GM23338 (cell line): ENCODE measurements around the gene CHGA. TPM values are rescaled to one million over a fixed set of nuclear protein-coding genes. Genes with fewer than 3 reads are reported as not detected.

Experiments
- ATAC-seq: fragments of 200-7000 bp; cut with Tn5 transposase; 3 replicates; pipeline ENCODE4 v1.9.1; 2020
- DNase-seq: peaks from one replicate; pipeline ENCODE4 v3.0.0-alpha.2; 2015; ENCODE audit warnings: low spot score
- H2AFZ ChIP-seq: fragments of 200-600 bp; sonication (generic); 2 replicates; pipeline ENCODE4 v1.8.0; 2016; ENCODE audit warnings: antibody characterized with exemption, mild to moderate bottlenecking, moderate library complexity
- H3F3A ChIP-seq: fragments of 200-600 bp; sonication (generic); replicated peaks from 2 replicates; pipeline ENCODE4 v1.8.0; 2017; ENCODE audit warnings: antibody characterized with exemption, mixed run types, low read depth
- H3K27ac ChIP-seq: fragments of 200-600 bp; sonication (generic); 2 replicates; pipeline ENCODE4 v1.6.1; 2016; ENCODE audit warnings: low read depth
- H3K27me3 ChIP-seq: fragments of 200-600 bp; sonication (generic); 2 replicates; pipeline ENCODE4 v1.8.0; 2016; ENCODE audit warnings: mild to moderate bottlenecking, mixed run types, moderate library complexity; ENCODE audit not compliant: insufficient read depth
- H3K36me3 ChIP-seq: fragments of 200-600 bp; sonication (generic); 2 replicates; pipeline ENCODE4 v1.8.0; 2016; ENCODE audit warnings: mild to moderate bottlenecking; ENCODE audit not compliant: insufficient read depth
- H3K4me1 ChIP-seq: fragments of 200-600 bp; sonication (generic); 2 replicates; pipeline ENCODE4 v1.8.0; 2016; ENCODE audit warnings: mild to moderate bottlenecking, moderate library complexity; ENCODE audit not compliant: insufficient read depth
- H3K4me2 ChIP-seq: fragments of 200-600 bp; sonication (generic); 2 replicates; pipeline ENCODE4 v1.7.1; 2017; ENCODE audit warnings: mixed run types
- H3K4me3 ChIP-seq: fragments of 200-600 bp; sonication (generic); 2 replicates; pipeline ENCODE4 v1.6.1; 2016; ENCODE audit warnings: mixed run types
- H3K79me2 ChIP-seq: fragments of 200-600 bp; sonication (generic); replicated peaks from 2 replicates; pipeline ENCODE4 v1.8.0; 2017; ENCODE audit warnings: mild to moderate bottlenecking; ENCODE audit not compliant: insufficient read depth
- H3K9me2 ChIP-seq: fragments of 200-600 bp; sonication (generic); 2 replicates; pipeline ENCODE4 v1.8.0; 2017; ENCODE audit not compliant: insufficient read depth
- H4K20me1 ChIP-seq: fragments of 200-600 bp; sonication (generic); replicated peaks from 2 replicates; pipeline ENCODE4 v1.8.0; 2017; ENCODE audit warnings: mild to moderate bottlenecking; ENCODE audit not compliant: insufficient read depth
- H3K27ac Mint-ChIP-seq: 2 replicates; pipeline ENCODE4 v1.8.0; 2020; ENCODE audit warnings: inconsistent platforms, mild to moderate bottlenecking, moderate library complexity, mixed read lengths
- H3K27me3 Mint-ChIP-seq: 3 replicates; pipeline ENCODE4 v1.8.0; 2022; ENCODE audit warnings: low read depth, mild to moderate bottlenecking, moderate library complexity, mixed read lengths, inconsistent platforms; ENCODE audit not compliant: insufficient read depth, poor library complexity
- H3K36me3 Mint-ChIP-seq: 3 replicates; pipeline ENCODE4 v1.8.0; 2021; ENCODE audit warnings: low read depth, mild to moderate bottlenecking, inconsistent platforms, moderate library complexity, mixed read lengths
- H3K4me1 Mint-ChIP-seq: 3 replicates; pipeline ENCODE4 v1.8.0; 2020; ENCODE audit warnings: mild to moderate bottlenecking, inconsistent platforms, mixed read lengths
- H3K4me3 Mint-ChIP-seq: 3 replicates; pipeline ENCODE4 v1.8.0; 2021; ENCODE audit warnings: moderate library complexity, mild to moderate bottlenecking, inconsistent platforms, mixed read lengths
- H3K9me3 Mint-ChIP-seq: 3 replicates; pipeline ENCODE4 v1.8.0; 2020; ENCODE audit warnings: moderate library complexity, mild to moderate bottlenecking, inconsistent platforms, mixed read lengths
- CREB1 ChIP-seq: fragments of 250-450 bp; sonication (Bioruptor Pico); IDR thresholded peaks from 2 replicates; pipeline ENCODE4 v1.5.0; 2020; ENCODE audit warnings: low read depth, mild to moderate bottlenecking, moderate library complexity
- ETS1 ChIP-seq: IDR thresholded peaks from 2 replicates; pipeline ENCODE4 v1.6.1; 2016; ENCODE audit warnings: antibody characterized with exemption
- EZH2 ChIP-seq: fragments of 200-600 bp; sonication (generic); IDR thresholded peaks from one replicate; pipeline ENCODE4 v1.8.0; 2017; ENCODE audit warnings: antibody characterized with exemption, mild to moderate bottlenecking, low read depth; ENCODE audit not compliant: unreplicated experiment
- EZH2phosphoT487 ChIP-seq: fragments of 200-600 bp; sonication (generic); IDR thresholded peaks from one replicate; pipeline ENCODE4 v1.8.1; 2018; ENCODE audit warnings: antibody characterized with exemption; ENCODE audit not compliant: unreplicated experiment
- JUNB ChIP-seq: IDR thresholded peaks from one replicate; pipeline ENCODE4 v1.6.1; 2016; ENCODE audit warnings: antibody characterized with exemption; ENCODE audit not compliant: unreplicated experiment
- NANOG ChIP-seq: IDR thresholded peaks from 2 replicates; pipeline ENCODE4 v1.6.1; 2016; ENCODE audit warnings: antibody characterized with exemption, borderline replicate concordance
- REST ChIP-seq: IDR thresholded peaks from one replicate; pipeline ENCODE4 v1.6.1; 2018; ENCODE audit warnings: antibody characterized with exemption; ENCODE audit not compliant: unreplicated experiment
- STAT1 ChIP-seq: IDR thresholded peaks from one replicate; pipeline ENCODE4 v1.6.1; 2016; ENCODE audit warnings: antibody characterized with exemption; ENCODE audit not compliant: unreplicated experiment
- ZNF331 ChIP-seq: fragments of 250-450 bp; sonication (Bioruptor Pico); IDR thresholded peaks from 2 replicates; pipeline ENCODE4 v1.5.0; 2020; ENCODE audit warnings: low read depth, mild to moderate bottlenecking, moderate library complexity
- polyA plus RNA-seq: library from polyadenylated mRNA; unstranded; fragments of >200 nt; fragmentation: Nextera tagmentation; extraction: Ambion mirVana; gene quantifications from 2 replicates; pipeline ENCODE4 v1.2.1, GENCODE V29; 2016
- total RNA-seq: library from RNA; depleted of rRNA; stranded (reverse); fragments of >200 nt; shearing (Covaris generic); gene quantifications from 2 replicates; pipeline ENCODE4 v1.2.3, GENCODE V29; 2014

The CHGA gene
- total and polyA plus RNA-seq, 2 experiments from 2014 or later = 13.9 to 19.6 TPM

DNA sequence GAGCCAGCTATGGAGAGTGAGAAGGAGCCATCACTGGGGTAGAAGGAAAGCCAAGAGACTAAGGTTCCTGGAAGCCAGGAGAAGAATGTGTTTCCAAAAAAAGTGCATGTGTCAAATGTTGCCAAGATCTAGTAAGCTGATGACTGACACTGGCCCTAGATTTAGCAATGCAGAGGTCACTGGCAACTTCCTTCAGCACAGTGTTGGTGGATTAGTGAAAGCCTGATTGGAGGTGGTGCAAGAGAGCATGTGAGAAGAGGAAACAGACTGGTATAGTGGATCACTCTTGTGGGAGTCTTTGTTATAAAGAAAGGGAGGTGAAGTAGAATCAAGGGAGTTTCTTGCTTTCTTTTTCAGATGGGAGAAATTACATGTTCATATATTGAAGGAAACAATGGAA is 34.1 kb upstream of the CHGA start (continued):
- TF ChIP-seq REST (no peak), EZH2phosphoT487 (no peak), EZH2 (no peak), JUNB (no peak), ETS1 (no peak), STAT1 (no peak), NANOG (no peak), ZNF331 (CRISPR knock-in tag) (no peak), CREB1 (no peak)

GRCh38 chr14:92890830-92891588 is 31.9 kb upstream of the CHGA start:
- DNase-seq = no peak
- H3K27ac Mint-ChIP-seq = no peak overlapping the region
- no peaks in the 10 kb centered on the region for H3K36me3 ChIP-seq
- no peak overlapping the region for H2AFZ ChIP-seq
- H3F3A ChIP-seq = no peaks in the 10 kb centered on the region
- no peaks in the 10 kb centered on the region for H3K4me1 Mint-ChIP-seq
- H3K4me1 ChIP-seq = no peaks in the 10 kb centered on the region
- H3K27me3 ChIP-seq = no peaks in the 10 kb centered on the region
- no peaks in the 10 kb centered on the region for H4K20me1 ChIP-seq
- H3K79me2 ChIP-seq = no peaks in the 10 kb centered on the region
- ATAC-seq = no peak
- no peaks in the 10 kb centered on the region; the same call in 2 of the 3 replicates for H3K36me3 Mint-ChIP-seq
- peaks cover 4% of the 10 kb centered on the region for H3K27me3 Mint-ChIP-seq
- H3K27ac ChIP-seq = no peak overlapping the region
- no peak for TF ChIP-seq ETS1
- H3K4me3 ChIP-seq = no peak overlapping the region
- peaks cover 14% of the 10 kb centered on the region for H3K9me3 Mint-ChIP-seq
- no peak overlapping the region for H3K4me2 ChIP-seq
- no peak overlapping the region for H3K4me3 Mint-ChIP-seq
- peaks cover 14% of the 10 kb centered on the region for H3K9me2 ChIP-seq
